GM06990 (cell line): ENCODE data around the gene CLCN5.

ENCODE experiments used
- DNase-seq: peaks from one replicate; pipeline ENCODE4 v3.0.0-alpha.2; 2011; ENCODE audit not compliant: insufficient read length; ENCODE audit errors: extremely low read depth
- H3K27me3 ChIP-seq: replicated peaks from 2 replicates; pipeline ENCODE4 v1.6.0; 2011; ENCODE audit warnings: low read length; ENCODE audit not compliant: control insufficient read depth, insufficient read depth
- H3K36me3 ChIP-seq: 2 replicates; pipeline ENCODE4 v1.5.1; 2011; ENCODE audit warnings: low read length; ENCODE audit not compliant: control insufficient read depth, insufficient read depth
- H3K4me3 ChIP-seq: replicated peaks from 2 replicates; pipeline ENCODE4 v1.5.1; 2011; ENCODE audit warnings: low read depth, mild to moderate bottlenecking, control low read depth, low read length
- TF ChIP-seq, protein P1 (sequence below): IDR thresholded peaks from 2 replicates; pipeline ENCODE4 v1.5.1; 2011; ENCODE audit warnings: low read length, control low read depth, mild to moderate bottlenecking, inconsistent platforms; ENCODE audit not compliant: insufficient read depth, poor library complexity, severe bottlenecking

Gene CLCN5

DNA sequence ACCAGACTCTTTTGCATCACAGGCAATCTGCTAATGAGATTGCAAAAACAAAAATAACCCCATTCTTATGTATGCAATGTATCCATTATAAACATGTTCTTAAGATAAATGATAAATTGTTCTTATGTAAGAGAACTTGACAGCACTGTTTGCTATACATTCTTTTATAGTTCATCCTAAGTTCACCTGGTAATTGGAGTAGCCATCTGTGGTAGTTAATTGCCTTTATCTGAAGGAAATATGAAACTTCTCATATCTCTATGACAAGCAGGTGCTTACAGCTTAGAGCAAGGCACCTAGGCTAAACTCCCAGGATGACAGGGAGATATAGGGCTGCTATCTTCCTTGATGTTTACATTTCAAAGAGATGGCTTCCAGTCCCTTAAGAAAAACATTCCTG, 21.3 kb upstream of the CLCN5 start:
- TF ChIP-seq, protein P1, sequence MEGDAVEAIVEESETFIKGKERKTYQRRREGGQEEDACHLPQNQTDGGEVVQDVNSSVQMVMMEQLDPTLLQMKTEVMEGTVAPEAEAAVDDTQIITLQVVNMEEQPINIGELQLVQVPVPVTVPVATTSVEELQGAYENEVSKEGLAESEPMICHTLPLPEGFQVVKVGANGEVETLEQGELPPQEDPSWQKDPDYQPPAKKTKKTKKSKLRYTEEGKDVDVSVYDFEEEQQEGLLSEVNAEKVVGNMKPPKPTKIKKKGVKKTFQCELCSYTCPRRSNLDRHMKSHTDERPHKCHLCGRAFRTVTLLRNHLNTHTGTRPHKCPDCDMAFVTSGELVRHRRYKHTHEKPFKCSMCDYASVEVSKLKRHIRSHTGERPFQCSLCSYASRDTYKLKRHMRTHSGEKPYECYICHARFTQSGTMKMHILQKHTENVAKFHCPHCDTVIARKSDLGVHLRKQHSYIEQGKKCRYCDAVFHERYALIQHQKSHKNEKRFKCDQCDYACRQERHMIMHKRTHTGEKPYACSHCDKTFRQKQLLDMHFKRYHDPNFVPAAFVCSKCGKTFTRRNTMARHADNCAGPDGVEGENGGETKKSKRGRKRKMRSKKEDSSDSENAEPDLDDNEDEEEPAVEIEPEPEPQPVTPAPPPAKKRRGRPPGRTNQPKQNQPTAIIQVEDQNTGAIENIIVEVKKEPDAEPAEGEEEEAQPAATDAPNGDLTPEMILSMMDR: no peak
- DNase-seq: no peak

DNA sequence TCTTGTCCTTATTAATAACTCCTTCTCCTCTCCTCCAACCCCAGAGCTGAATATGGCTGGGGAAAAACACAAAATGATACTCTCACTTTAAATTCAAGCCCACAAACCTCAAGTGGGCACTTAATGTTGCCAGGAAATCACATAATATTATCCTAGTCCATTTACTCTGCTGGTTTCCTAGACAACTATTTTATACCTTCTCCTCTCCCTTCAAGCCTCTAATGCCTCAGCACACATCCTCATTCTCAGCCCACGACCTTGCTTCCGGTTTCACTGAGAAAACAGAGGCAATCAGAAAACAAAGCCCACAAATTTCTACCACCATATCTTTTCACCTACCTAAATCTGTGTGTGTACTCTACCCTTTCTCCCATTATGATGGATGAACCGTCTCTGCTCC, 12.1 kb upstream of the CLCN5 start:
- no peaks in the 10 kb centered on the region for H3K27me3 ChIP-seq
- TF ChIP-seq, protein P1: no peak
- H3K4me3 ChIP-seq: no peak overlapping the region
- no peak for DNase-seq
- H3K36me3 ChIP-seq: no peaks in the 10 kb centered on the region

More for the DNA sequence above, 21.3 kb upstream of the CLCN5 start:
- Histone ChIP-seq H3K36me3 (no peaks in the 10 kb centered on the region), H3K4me3 (no peak overlapping the region), H3K27me3 (no peaks in the 10 kb centered on the region)

DNA sequence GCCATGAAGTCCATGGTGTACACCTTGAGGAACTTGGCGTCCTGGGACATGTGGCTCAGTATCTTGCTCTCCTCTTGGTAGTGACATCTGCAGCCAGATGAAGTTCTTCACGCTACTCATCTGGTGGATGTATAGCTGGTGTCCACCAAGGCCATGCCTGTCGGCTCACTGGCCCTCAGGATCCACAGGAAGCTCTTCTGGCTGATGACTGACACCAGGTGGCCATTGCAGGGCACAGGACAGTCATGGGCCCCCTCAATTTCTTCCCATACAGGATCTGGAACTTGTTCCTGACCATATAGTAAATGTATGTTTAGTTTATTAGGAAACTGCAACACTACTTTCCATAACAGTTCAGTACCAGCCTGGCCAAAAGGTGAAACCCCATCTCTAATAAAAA, 10.3 kb upstream of the CLCN5 start:
- TF ChIP-seq, protein P1: no peak
- no peak overlapping the region for H3K4me3 ChIP-seq
- no peak for DNase-seq
- H3K27me3 ChIP-seq: no peaks in the 10 kb centered on the region
- H3K36me3 ChIP-seq: no peaks in the 10 kb centered on the region

DNA sequence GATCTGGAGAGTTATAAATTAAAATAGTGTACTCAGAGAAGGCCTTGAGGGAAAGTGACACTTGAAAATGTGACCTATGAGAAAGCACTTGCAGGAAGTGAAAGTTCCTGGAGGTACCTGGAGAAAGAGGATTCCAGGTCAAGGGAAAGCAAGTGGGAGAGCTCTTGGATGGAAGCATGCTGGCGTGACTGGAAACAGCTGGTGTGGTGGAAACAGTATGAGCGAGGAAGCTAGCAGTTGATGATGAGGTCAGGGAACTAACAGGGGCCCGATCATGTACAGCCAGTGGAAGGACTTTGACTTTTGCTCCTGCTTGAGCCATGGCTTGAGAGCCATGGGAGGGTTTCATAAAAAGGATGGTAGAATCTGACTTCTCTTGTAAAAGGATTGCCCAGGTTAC, 9.5 kb upstream of the CLCN5 start:
- Histone ChIP-seq H3K36me3 (no peaks in the 10 kb centered on the region), H3K27me3 (no peaks in the 10 kb centered on the region), H3K4me3 (no peak overlapping the region)
- no peak for DNase-seq
- TF ChIP-seq, protein P1: no peak

DNA sequence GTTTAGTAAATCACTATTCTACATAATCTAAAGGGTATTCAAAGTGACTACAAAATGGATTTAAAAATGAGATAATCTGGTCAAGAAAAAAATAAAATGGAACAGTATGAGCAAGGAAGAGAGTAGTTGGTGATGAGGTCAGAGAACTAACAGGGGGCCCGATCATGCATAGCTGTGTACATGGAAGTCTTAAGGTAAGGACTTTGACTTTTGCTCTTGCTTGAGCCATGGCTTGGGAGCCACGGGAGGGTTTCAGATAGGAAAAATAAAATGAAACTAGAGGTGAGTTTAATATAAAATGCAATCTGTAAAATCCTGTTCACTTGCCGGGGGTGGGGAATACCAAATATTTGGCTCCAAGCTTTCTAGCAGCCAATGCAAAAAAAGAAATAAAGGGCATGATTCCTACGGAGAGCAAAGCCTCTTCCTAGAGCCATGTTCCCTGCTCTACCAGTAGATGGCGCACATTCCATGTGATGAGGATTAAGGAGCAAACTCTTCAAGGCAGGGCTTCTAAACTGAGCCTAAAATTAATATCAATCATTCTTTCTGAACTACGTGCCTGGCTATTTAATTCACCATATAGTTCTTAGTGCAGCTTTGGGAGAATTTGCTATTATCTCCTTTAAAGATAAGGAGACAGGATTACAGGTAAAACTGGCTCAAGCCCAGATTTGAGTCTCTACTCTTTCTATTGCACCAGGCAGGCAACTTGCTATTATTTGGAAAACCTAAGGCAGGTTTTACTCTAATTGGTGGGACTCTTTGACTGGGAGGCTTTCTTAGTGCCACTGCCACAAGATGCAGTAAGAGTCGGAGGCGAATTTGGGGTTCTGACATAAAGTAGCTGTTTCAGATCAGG, 6.8 kb upstream of the CLCN5 start:
- Histone ChIP-seq H3K36me3 (no peaks in the 10 kb centered on the region), H3K27me3 (no peaks in the 10 kb centered on the region), H3K4me3 (no peak overlapping the region)
- TF ChIP-seq, protein P1: peak; percentile 91
- no peak for DNase-seq
